HepG2 (cell line): ENCODE results near the gene MTPN.

Experiments used
- CBX5 ChIP-seq: sonication (generic); formaldehyde crosslinking; IDR thresholded peaks from 2 replicates; pipeline ENCODE4 v1.4.0; 2020; ENCODE audit warnings: missing genetic modification reagents, borderline replicate concordance
- EZH2 ChIP-seq: conservative IDR thresholded peaks from 2 replicates; pipeline ENCODE4 v1.6.1; 2012; ENCODE audit warnings: mild to moderate bottlenecking, low read depth, low read length, moderate library complexity
- GTF2F1 ChIP-seq: fragments of 150-350 bp; IDR thresholded peaks from 2 replicates; pipeline ENCODE4 v1.6.1; 2014; ENCODE audit warnings: low read length
- NFKBIZ ChIP-seq: IDR thresholded peaks from 2 replicates; pipeline ENCODE4 v1.6.1; 2018; ENCODE audit warnings: missing genetic modification reagents, missing compliant biosample characterization
- ZNF605 ChIP-seq: sonication (generic); formaldehyde crosslinking; IDR thresholded peaks from 2 replicates; pipeline ENCODE4 v1.8.0; 2022; ENCODE audit warnings: mild to moderate bottlenecking, missing genetic modification reagents
- ZNF839 ChIP-seq: sonication (generic); formaldehyde crosslinking; IDR thresholded peaks from 2 replicates; pipeline ENCODE4 v1.4.0; 2020; ENCODE audit warnings: missing genetic modification reagents, mild to moderate bottlenecking, borderline replicate concordance
- TF ChIP-seq, protein P1 (sequence below): sonication (generic); formaldehyde crosslinking; IDR thresholded peaks from 2 replicates; pipeline ENCODE4 v1.5.0; 2020; ENCODE audit warnings: mild to moderate bottlenecking, missing genetic modification reagents, moderate library complexity

DNA sequence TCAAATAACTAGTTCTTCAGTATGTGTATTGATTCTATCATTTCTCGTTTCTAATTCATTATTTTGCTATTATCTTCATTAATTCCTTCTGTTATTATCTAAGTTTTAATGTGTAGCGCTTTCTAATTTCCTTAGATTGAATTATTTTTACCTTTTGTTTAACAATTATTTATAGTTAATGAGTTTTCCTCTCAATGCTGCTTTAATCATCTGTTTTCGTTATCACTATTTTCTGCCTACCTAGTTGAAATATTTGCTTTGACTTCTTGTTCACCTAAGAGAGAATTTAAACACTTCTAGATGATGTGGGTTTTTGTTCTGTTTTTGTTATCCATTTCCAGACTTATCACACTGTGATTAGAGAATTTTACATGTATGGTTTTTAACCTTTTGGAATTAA, 37.5 kb upstream of the MTPN start:
- TF ChIP-seq CBX5 (CRISPR knock-in tag) (no peak), EZH2 (no peak), ZNF839 (no peak), NFKBIZ (CRISPR knock-in tag) (no peak), ZNF605 (CRISPR knock-in tag) (no peak), GTF2F1 (no peak)
- TF ChIP-seq, protein P1, sequence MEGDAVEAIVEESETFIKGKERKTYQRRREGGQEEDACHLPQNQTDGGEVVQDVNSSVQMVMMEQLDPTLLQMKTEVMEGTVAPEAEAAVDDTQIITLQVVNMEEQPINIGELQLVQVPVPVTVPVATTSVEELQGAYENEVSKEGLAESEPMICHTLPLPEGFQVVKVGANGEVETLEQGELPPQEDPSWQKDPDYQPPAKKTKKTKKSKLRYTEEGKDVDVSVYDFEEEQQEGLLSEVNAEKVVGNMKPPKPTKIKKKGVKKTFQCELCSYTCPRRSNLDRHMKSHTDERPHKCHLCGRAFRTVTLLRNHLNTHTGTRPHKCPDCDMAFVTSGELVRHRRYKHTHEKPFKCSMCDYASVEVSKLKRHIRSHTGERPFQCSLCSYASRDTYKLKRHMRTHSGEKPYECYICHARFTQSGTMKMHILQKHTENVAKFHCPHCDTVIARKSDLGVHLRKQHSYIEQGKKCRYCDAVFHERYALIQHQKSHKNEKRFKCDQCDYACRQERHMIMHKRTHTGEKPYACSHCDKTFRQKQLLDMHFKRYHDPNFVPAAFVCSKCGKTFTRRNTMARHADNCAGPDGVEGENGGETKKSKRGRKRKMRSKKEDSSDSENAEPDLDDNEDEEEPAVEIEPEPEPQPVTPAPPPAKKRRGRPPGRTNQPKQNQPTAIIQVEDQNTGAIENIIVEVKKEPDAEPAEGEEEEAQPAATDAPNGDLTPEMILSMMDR (CRISPR knock-in tag): no peak
